Mucosa of gallbladder (tissue), 1 donor: ENCODE measurements around the gene TRIM52. TPM values are rescaled to one million over a fixed set of nuclear protein-coding genes. Genes with fewer than 3 reads are reported as not detected.

Source experiments
- DNase-seq: peaks from one replicate; pipeline ENCODE4 v3.0.0-alpha.2; 2020; ENCODE audit warnings: low spot score
- total RNA-seq: library from RNA; stranded (reverse); gene quantifications from one replicate; pipeline ENCODE4 v1.2.1, GENCODE V29; 2021
- donor health status: DM: no; HTN: no; CAD: no.

Gene TRIM52
- total RNA-seq, 1 donor from 2014 or later, result 22.8 TPM

- DNase-seq, result no peak
Observed at GRCh38 chr5:181233801-181234454, 27.0 kb downstream of the TRIM52 start.

GRCh38 chr5:181233088-181233800 lies 27.7 kb downstream of the TRIM52 start:
- DNase-seq, result no peak

GRCh38 chr5:181232593-181232992 lies 28.4 kb downstream of the TRIM52 start:
- no peak for DNase-seq

GRCh38 chr5:181231432-181231831 lies 29.5 kb downstream of the TRIM52 start:
- no peak for DNase-seq

- DNase-seq, result no peak
Observed at GRCh38 chr5:181230551-181230950, 30.4 kb downstream of the TRIM52 start.

GRCh38 chr5:181229996-181230395 lies 30.9 kb downstream of the TRIM52 start:
- no peak for DNase-seq

GRCh38 chr5:181224390-181225229 lies 36.3 kb downstream of the TRIM52 start:
- DNase-seq, result no peak

- DNase-seq, result peak; percentile 51
Observed at GRCh38 chr5:181223729-181224389, 37.1 kb downstream of the TRIM52 start.

GRCh38 chr5:181223058-181223728 lies 37.8 kb downstream of the TRIM52 start, which contains the start of gene TRIM41:
TRIM41 (plus strand) TSS chr5:181223281; CDS start chr5:181224000, 719 bp downstream.
- DNase-seq, result peak; percentile 98

- DNase-seq, result no peak
Observed at GRCh38 chr5:181222630-181223057, 38.3 kb downstream of the TRIM52 start.

- peak; percentile 98 for DNase-seq
Observed at GRCh38 chr5:181221792-181222629, 38.9 kb downstream of the TRIM52 start.

- DNase-seq, result peak; percentile 23
Observed at GRCh38 chr5:181221105-181221791, 39.7 kb downstream of the TRIM52 start.

GRCh38 chr5:181220178-181220515 lies 40.8 kb downstream of the TRIM52 start:
- DNase-seq, result no peak

GRCh38 chr5:181219262-181220177 lies 41.4 kb downstream of the TRIM52 start:
- DNase-seq, result no peak

GRCh38 chr5:181218795-181219124 lies 42.2 kb downstream of the TRIM52 start:
- no peak for DNase-seq

GRCh38 chr5:181217803-181218062 lies 43.2 kb downstream of the TRIM52 start:
- no peak for DNase-seq

- no peak for DNase-seq
Observed at GRCh38 chr5:181217111-181217802, 43.7 kb downstream of the TRIM52 start.
